NCI-H2107 treated with DMSO at 0.1 percent for 48 hours (cell line): Measurements from ENCODE around the gene SSBP2.
A peak's percentile ranks its signal among the peaks of the same experiment; 100 is the strongest.
"Not testable (repeated sequence)": the region's sequence is repeated elsewhere in the genome, so short reads cannot be mapped to it uniquely, and the experiment has no call there.

Source experiments
- DNase-seq: peaks from one replicate; lab custom pipeline; 2025; ENCODE audit not compliant: unreplicated experiment; lab: John Stamatoyannopoulos, UW

Gene SSBP2

GRCh38 chr5:81469676-81470075, 281.2 kb downstream of the SSBP2 start:
- no peak for DNase-seq

GRCh38 chr5:81450940-81451339, 300.0 kb downstream of the SSBP2 start:
- no peak for DNase-seq

GRCh38 chr5:81435023-81435422, 315.9 kb downstream of the SSBP2 start:
- DNase-seq: no peak

GRCh38 chr5:81429985-81430384, 320.9 kb downstream of the SSBP2 start:
- no peak for DNase-seq

GRCh38 chr5:81429363-81429762, 321.5 kb downstream of the SSBP2 start:
- no peak for DNase-seq

- DNase-seq: no peak
These were observed 322.0 kb downstream of the SSBP2 start for GRCh38 chr5:81428861-81429260.

- DNase-seq: no peak
These were observed 322.5 kb downstream of the SSBP2 start for GRCh38 chr5:81428446-81428845.

GRCh38 chr5:81427566-81427965, 323.3 kb downstream of the SSBP2 start:
- no peak for DNase-seq

GRCh38 chr5:81426359-81427030, 324.4 kb downstream of the SSBP2 start:
- no peak for DNase-seq

GRCh38 chr5:81425569-81425968, 325.3 kb downstream of the SSBP2 start:
- DNase-seq: peak; percentile 18

- DNase-seq: no peak
These were observed 326.2 kb downstream of the SSBP2 start for GRCh38 chr5:81424728-81425127.

GRCh38 chr5:81422671-81423070, 328.2 kb downstream of the SSBP2 start:
- DNase-seq: no peak

GRCh38 chr5:81420039-81420667, 330.7 kb downstream of the SSBP2 start:
- peak; percentile 22 for DNase-seq

- DNase-seq: no peak
These were observed 332.3 kb downstream of the SSBP2 start for GRCh38 chr5:81418606-81419005.

GRCh38 chr5:81417052-81417451, 333.8 kb downstream of the SSBP2 start:
- no peak for DNase-seq

GRCh38 chr5:81409896-81410295, 341.0 kb downstream of the SSBP2 start:
- DNase-seq: no peak

GRCh38 chr5:81409361-81409760, 341.5 kb downstream of the SSBP2 start:
- DNase-seq: no peak

- no peak for DNase-seq
These were observed 342.4 kb downstream of the SSBP2 start for GRCh38 chr5:81408496-81408895.

GRCh38 chr5:81407811-81408210, 343.1 kb downstream of the SSBP2 start:
- DNase-seq: not testable (repeated sequence)

GRCh38 chr5:81405126-81405891, 345.6 kb downstream of the SSBP2 start:
- DNase-seq: no peak

- no peak for DNase-seq
These were observed 348.5 kb downstream of the SSBP2 start for GRCh38 chr5:81402192-81402930.
